NB4 (cell line): Measurements from ENCODE around the gene CCDC136.

Experiments used
- DNase-seq: peaks from one replicate; pipeline ENCODE4 v3.0.0; 2010; ENCODE audit warnings: low read depth
- H3K4me3 ChIP-seq: one replicate; pipeline ENCODE4 v1.5.1; 2011; ENCODE audit warnings: mild to moderate bottlenecking, low read depth, low read length, moderate library complexity
- CTCF ChIP-seq: IDR thresholded peaks from one replicate; pipeline ENCODE4 v1.5.1; 2012; ENCODE audit warnings: low read depth, low read length
- MYC ChIP-seq: IDR thresholded peaks from 2 replicates; pipeline ENCODE4 v1.6.1; 2011; ENCODE audit warnings: low read depth, low read length
- POLR2A ChIP-seq: IDR thresholded peaks from 2 replicates; pipeline ENCODE4 v1.6.1; 2011; ENCODE audit warnings: mild to moderate bottlenecking; ENCODE audit not compliant: insufficient read length; ENCODE audit errors: extremely low read depth
- TF ChIP-seq, protein P1 (sequence below): IDR thresholded peaks from 2 replicates; pipeline ENCODE4 v1.6.1; 2011; ENCODE audit warnings: low read depth, low read length

Gene CCDC136

GRCh38 chr7:128794436-128794835, 2.7 kb downstream of the CCDC136 start:
- no peak overlapping the region for H3K4me3 ChIP-seq
- TF ChIP-seq MYC (no peak), CTCF (no peak)
- DNase-seq: no peak

GRCh38 chr7:128795129-128795528, 3.4 kb downstream of the CCDC136 start:
- TF ChIP-seq CTCF (no peak), MYC (no peak), POLR2A (no peak)
- TF ChIP-seq, protein P1, sequence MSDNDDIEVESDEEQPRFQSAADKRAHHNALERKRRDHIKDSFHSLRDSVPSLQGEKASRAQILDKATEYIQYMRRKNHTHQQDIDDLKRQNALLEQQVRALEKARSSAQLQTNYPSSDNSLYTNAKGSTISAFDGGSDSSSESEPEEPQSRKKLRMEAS: no peak
- H3K4me3 ChIP-seq: no peak overlapping the region
- no peak for DNase-seq

GRCh38 chr7:128796327-128796726, 4.6 kb downstream of the CCDC136 start:
- DNase-seq: peak; percentile 31
- TF ChIP-seq, protein P1: no peak
- no peak overlapping the region for H3K4me3 ChIP-seq

- TF ChIP-seq, protein P1: no peak
- no peak for TF ChIP-seq MYC
- TF ChIP-seq CTCF: no peak
- no peak for TF ChIP-seq POLR2A
- H3K4me3 ChIP-seq: no peak overlapping the region
- peak; percentile 56 for DNase-seq
Observed at GRCh38 chr7:128799451-128799850, 7.7 kb downstream of the CCDC136 start.

- TF ChIP-seq, protein P1: no peak
- TF ChIP-seq CTCF (no peak), POLR2A (no peak), MYC (no peak)
Observed at GRCh38 chr7:128800567-128800966, 8.8 kb downstream of the CCDC136 start.

DNA sequence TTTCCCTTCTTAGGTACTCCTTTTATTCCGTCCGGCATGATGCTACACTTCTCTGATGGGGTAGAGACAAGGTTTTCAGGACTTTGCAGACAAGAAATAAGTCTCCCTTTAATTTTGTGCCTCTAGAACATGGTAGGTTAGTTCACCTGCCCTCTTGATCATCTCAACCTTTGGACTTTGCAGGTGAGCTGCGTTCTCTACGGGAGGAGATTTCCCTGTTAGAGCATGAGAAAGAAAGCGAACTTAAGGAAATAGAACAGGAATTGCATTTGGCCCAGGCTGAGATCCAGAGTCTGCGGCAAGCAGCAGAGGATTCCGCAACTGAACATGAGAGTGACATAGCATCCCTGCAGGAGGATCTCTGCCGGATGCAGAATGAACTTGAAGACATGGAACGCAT, 9.2 kb downstream of the CCDC136 start:
- DNase-seq: no peak
- TF ChIP-seq CTCF (no peak), MYC (no peak), POLR2A (no peak)
- TF ChIP-seq, protein P1: no peak
- no peak overlapping the region for H3K4me3 ChIP-seq

More at GRCh38 chr7:128800567-128800966, 8.8 kb downstream of the CCDC136 start:
- no peak for DNase-seq
- no peak overlapping the region for H3K4me3 ChIP-seq
